HepG2 (cell line): Measurements from ENCODE around the gene ANXA9. TPM values are rescaled to one million over a fixed set of nuclear protein-coding genes. Genes with fewer than 3 reads are reported as not detected.
A peak's percentile ranks its signal among the peaks of the same experiment; 100 is the strongest.

ENCODE experiments used
- ERF ChIP-seq: IDR thresholded peaks from 2 replicates; pipeline ENCODE4 v1.6.1; 2018; ENCODE audit warnings: missing biosample characterization, missing genetic modification reagents
- ISX ChIP-seq: sonication (generic); formaldehyde crosslinking; conservative IDR thresholded peaks from 2 replicates; pipeline ENCODE4 v1.5.0; 2020; ENCODE audit warnings: missing genetic modification reagents
- JARID2 ChIP-seq: sonication (generic); formaldehyde crosslinking; IDR thresholded peaks from 2 replicates; pipeline ENCODE4 v1.8.1; 2023; ENCODE audit warnings: missing genetic modification reagents, inconsistent platforms; ENCODE audit not compliant: insufficient replicate concordance
- KDM1A ChIP-seq: IDR thresholded peaks from 2 replicates; pipeline ENCODE4 v1.6.1; 2016; ENCODE audit warnings: missing compliant biosample characterization
- KDM5B ChIP-seq: sonication (generic); formaldehyde crosslinking; IDR thresholded peaks from 2 replicates; pipeline ENCODE4 v1.4.0; 2020; ENCODE audit warnings: missing genetic modification reagents, mild to moderate bottlenecking, borderline replicate concordance
- KMT2B ChIP-seq: IDR thresholded peaks from 2 replicates; pipeline ENCODE4 v1.6.1; 2016; ENCODE audit warnings: missing genetic modification reagents, missing compliant biosample characterization
- MAFF ChIP-seq: IDR thresholded peaks from 2 replicates; pipeline ENCODE4 v1.6.1; 2011; ENCODE audit warnings: low read depth, low read length, improper control_type of control experiment
- MXI1 ChIP-seq: IDR thresholded peaks from 3 replicates; pipeline ENCODE4 v1.6.1; 2012; ENCODE audit warnings: low read depth, low read length, inconsistent platforms, borderline replicate concordance
- PBX2 ChIP-seq: IDR thresholded peaks from 2 replicates; pipeline ENCODE4 v1.6.1; 2016; ENCODE audit warnings: control low read depth
- PCBP2 ChIP-seq: fragments of 200-400 bp; formaldehyde crosslinking; optimal IDR thresholded peaks from 2 replicates; pipeline ENCODE3; 2018; ENCODE audit warnings: low read length, low read depth; ENCODE audit not compliant: poor library complexity, severe bottlenecking
- RAD51 ChIP-seq: fragments of 450-650 bp; IDR thresholded peaks from 2 replicates; pipeline ENCODE4 v1.6.1; 2016; ENCODE audit warnings: borderline replicate concordance
- ZC3H13 ChIP-seq: sonication (generic); formaldehyde crosslinking; IDR thresholded peaks from 2 replicates; pipeline ENCODE4 v1.8.1; 2023; ENCODE audit warnings: mild to moderate bottlenecking, missing genetic modification reagents, moderate library complexity
- ZFY ChIP-seq: sonication (generic); formaldehyde crosslinking; IDR thresholded peaks from 2 replicates; pipeline ENCODE4 v1.4.0; 2020; ENCODE audit warnings: missing genetic modification reagents
- ZNF343 ChIP-seq: sonication (generic); formaldehyde crosslinking; IDR thresholded peaks from 2 replicates; pipeline ENCODE4 v1.4.0; 2020; ENCODE audit warnings: mild to moderate bottlenecking, missing genetic modification reagents
- ZNF441 ChIP-seq: sonication (generic); formaldehyde crosslinking; IDR thresholded peaks from 2 replicates; pipeline ENCODE4 v1.7.0; 2021; ENCODE audit warnings: missing genetic modification reagents, borderline replicate concordance
- ZNF629 ChIP-seq: sonication (generic); formaldehyde crosslinking; conservative IDR thresholded peaks from 2 replicates; pipeline ENCODE4 v1.5.0; 2020; ENCODE audit warnings: missing genetic modification reagents
- polyA plus RNA-seq, 8 experiments: library from polyadenylated mRNA; depleted of rRNA in 3 of 8; stranded (reverse) in 7 of 8; unstranded in 1 of 8; fragments of >200 nt; fragmentation: Illumina TruSeq in 4 of 8; extraction: Trizol in 4 of 8; gene quantifications; 2 replicates each; pipeline versions ENCODE4 v1.2.1 to v1.2.3, GENCODE V29; 2011 to 2016; ENCODE audit warnings: low read depth in 4 of 8, missing spikeins in 1 of 8, mixed read lengths in 1 of 8; ENCODE audit not compliant: insufficient read depth in 1 of 8
- total RNA-seq, 5 experiments: library from RNA; depleted of rRNA; stranded (reverse); fragments of >200 nt; fragmentation: Illumina TruSeq; extraction: Trizol; gene quantifications; 2 replicates each; pipeline ENCODE4 v1.2.3, GENCODE V29; 2016; ENCODE audit warnings: low read depth in 1 of 5
- TF ChIP-seq, protein P1 (sequence below): sonication (generic); formaldehyde crosslinking; IDR thresholded peaks from 2 replicates; pipeline ENCODE4 v1.4.0; 2020; ENCODE audit warnings: missing genetic modification reagents
- TF ChIP-seq, protein P2 (sequence below): sonication (generic); formaldehyde crosslinking; IDR thresholded peaks from 2 replicates; pipeline ENCODE4 v1.8.0; 2022; ENCODE audit warnings: missing genetic modification reagents, low read depth, mild to moderate bottlenecking, borderline replicate concordance
- TF ChIP-seq, protein P3 (sequence below): sonication (generic); formaldehyde crosslinking; IDR thresholded peaks from 2 replicates; pipeline ENCODE4 v1.9.0; 2021; ENCODE audit warnings: missing genetic modification reagents, borderline replicate concordance
- TF ChIP-seq, protein P4 (sequence below), 2 experiments: sonication (generic) in 1 of 2; formaldehyde crosslinking in 1 of 2; IDR thresholded peaks; 2 replicates each; pipeline versions ENCODE4 v1.5.1 to v1.6.1; 2011 to 2020; ENCODE audit warnings: borderline replicate concordance in 1 of 2, low read depth in 1 of 2, low read length in 1 of 2, mild to moderate bottlenecking in 1 of 2, missing genetic modification reagents in 1 of 2, moderate library complexity in 1 of 2

Gene ANXA9
- total and polyA plus RNA-seq, 2 of the 13 experiments (the other 11 are each of a cell fraction or from before 2014, with no cell fraction given), result 13.3 to 23.9 TPM

DNA sequence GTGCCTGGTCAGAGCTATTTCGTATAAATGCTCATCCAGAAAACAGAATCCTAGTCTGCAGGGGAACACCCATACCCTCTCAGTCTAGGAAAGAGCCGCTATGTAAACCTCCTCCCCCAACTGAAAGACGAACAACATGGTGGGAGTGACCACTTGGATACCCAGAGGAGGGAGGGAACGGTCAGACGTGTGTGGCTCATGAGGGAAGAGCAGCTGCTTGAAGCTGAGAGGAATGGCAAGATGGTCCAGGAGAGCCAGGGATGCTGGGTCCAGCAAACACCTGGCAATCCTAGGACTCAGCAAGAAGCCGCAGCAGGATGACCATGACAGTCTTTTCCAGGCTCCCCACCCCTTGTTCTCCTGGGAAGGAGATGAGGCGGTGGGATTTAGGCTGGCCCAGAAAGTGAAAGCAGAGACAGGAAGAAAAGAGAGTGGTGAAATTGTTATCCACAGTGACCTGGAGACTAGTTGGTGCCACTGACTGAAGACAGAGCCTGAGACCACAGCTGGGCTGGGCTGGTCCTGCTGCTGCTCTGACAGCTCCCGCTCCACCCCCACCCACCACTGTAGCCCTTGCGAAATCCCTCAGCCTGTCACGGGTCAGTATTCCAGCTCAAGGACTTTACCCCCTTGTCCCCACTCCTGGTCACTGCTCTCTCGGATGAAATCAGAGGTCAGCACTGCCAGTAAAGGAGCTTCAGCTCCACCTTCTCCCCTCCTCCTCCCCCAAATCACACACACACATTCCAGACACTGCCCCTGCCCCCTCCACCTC, 11.1 kb upstream of the ANXA9 start (continued):
- TF ChIP-seq, protein P1, sequence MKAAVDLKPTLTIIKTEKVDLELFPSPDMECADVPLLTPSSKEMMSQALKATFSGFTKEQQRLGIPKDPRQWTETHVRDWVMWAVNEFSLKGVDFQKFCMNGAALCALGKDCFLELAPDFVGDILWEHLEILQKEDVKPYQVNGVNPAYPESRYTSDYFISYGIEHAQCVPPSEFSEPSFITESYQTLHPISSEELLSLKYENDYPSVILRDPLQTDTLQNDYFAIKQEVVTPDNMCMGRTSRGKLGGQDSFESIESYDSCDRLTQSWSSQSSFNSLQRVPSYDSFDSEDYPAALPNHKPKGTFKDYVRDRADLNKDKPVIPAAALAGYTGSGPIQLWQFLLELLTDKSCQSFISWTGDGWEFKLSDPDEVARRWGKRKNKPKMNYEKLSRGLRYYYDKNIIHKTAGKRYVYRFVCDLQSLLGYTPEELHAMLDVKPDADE (CRISPR knock-in tag), result no peak
- TF ChIP-seq, protein P2, sequence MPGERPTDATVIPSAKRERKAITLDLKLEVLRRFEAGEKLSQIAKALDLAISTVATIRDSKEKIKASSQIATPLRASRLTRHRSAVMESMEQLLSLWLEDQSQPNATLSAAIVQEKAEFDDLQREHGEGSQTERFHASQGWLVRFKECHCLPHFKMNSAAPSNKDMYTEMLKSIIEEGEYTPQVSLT, result no peak
- TF ChIP-seq ZNF441 (CRISPR knock-in tag) (peak; percentile 77; the same call in 1 of the 2 replicates), ZNF343 (0 out of 2 replicates have a peak, but pooled peaks have one; percentile 22), PCBP2 (no peak), KDM1A (CRISPR knock-in tag) (peak; percentile 89), KDM5B (CRISPR knock-in tag) (0 out of 2 replicates have a peak, but pooled peaks have one; percentile 29), ZNF629 (CRISPR knock-in tag) (no peak), ERF (CRISPR knock-in tag) (peak; percentile 37; the same call in 1 of the 2 replicates), MAFF (no peak), KMT2B (CRISPR knock-in tag) (no peak), MXI1 (peak; percentile 83; the same call in 1 of the 3 replicates), ZC3H13 (CRISPR knock-in tag) (no peak), ZFY (no peak; the same call in 1 of the 2 replicates), PBX2 (CRISPR knock-in tag) (peak; percentile 46; the same call in 1 of the 2 replicates), RAD51 (no peak), ISX (CRISPR knock-in tag) (no peak), JARID2 (CRISPR knock-in tag) (no peak)
- TF ChIP-seq, protein P3, sequence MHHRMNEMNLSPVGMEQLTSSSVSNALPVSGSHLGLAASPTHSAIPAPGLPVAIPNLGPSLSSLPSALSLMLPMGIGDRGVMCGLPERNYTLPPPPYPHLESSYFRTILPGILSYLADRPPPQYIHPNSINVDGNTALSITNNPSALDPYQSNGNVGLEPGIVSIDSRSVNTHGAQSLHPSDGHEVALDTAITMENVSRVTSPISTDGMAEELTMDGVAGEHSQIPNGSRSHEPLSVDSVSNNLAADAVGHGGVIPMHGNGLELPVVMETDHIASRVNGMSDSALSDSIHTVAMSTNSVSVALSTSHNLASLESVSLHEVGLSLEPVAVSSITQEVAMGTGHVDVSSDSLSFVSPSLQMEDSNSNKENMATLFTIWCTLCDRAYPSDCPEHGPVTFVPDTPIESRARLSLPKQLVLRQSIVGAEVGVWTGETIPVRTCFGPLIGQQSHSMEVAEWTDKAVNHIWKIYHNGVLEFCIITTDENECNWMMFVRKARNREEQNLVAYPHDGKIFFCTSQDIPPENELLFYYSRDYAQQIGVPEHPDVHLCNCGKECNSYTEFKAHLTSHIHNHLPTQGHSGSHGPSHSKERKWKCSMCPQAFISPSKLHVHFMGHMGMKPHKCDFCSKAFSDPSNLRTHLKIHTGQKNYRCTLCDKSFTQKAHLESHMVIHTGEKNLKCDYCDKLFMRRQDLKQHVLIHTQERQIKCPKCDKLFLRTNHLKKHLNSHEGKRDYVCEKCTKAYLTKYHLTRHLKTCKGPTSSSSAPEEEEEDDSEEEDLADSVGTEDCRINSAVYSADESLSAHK, result no peak
- TF ChIP-seq, protein P4, sequence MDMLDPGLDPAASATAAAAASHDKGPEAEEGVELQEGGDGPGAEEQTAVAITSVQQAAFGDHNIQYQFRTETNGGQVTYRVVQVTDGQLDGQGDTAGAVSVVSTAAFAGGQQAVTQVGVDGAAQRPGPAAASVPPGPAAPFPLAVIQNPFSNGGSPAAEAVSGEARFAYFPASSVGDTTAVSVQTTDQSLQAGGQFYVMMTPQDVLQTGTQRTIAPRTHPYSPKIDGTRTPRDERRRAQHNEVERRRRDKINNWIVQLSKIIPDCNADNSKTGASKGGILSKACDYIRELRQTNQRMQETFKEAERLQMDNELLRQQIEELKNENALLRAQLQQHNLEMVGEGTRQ (IDR thresholded peaks at IDR 0.05; ENCODE audit: low read depth, low read length), result no peak
- TF ChIP-seq, protein P4 (CRISPR knock-in tag; IDR thresholded peaks at IDR 0.05; ENCODE audit: borderline replicate concordance), result no peak; the same call in 1 of the 2 replicates
